NB4 (cell line): ENCODE data around the gene CCDC7.

ENCODE experiments used
- CTCF ChIP-seq: IDR thresholded peaks from one replicate; pipeline ENCODE4 v1.5.1; 2012; ENCODE audit warnings: low read depth, low read length
- MAX ChIP-seq: IDR thresholded peaks from 2 replicates; pipeline ENCODE4 v1.6.1; 2011; ENCODE audit warnings: low read depth, low read length
- MYC ChIP-seq: IDR thresholded peaks from 2 replicates; pipeline ENCODE4 v1.6.1; 2011; ENCODE audit warnings: low read depth, low read length
- POLR2A ChIP-seq: IDR thresholded peaks from 2 replicates; pipeline ENCODE4 v1.6.1; 2011; ENCODE audit warnings: mild to moderate bottlenecking; ENCODE audit not compliant: insufficient read length; ENCODE audit errors: extremely low read depth

DNA sequence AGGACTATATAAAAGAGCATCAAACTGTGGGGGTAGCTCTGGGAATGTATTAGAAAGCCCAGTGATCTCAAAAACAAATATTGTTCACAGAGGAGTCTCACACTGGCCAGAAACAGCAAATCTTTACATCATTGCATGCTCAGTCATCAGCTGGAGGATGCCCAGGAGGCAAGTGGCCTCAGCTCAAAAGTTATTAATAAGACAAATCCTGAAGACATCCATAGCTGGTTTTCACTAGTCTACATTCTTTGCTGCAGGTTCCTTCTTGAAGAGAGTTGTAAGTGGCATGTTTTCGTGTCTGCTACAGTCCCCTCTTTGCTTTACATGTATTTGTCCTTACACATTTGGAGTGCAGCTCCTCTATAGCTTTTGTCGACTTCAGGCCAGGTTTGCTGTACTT, 8.6 kb upstream of the CCDC7 start:
- TF ChIP-seq CTCF (no peak), POLR2A (no peak), MAX (no peak), MYC (no peak)
